Loucy (cell line): ENCODE measurements around the gene CENPB.

Source experiments
- CTCF ChIP-seq: fragments of 200-600 bp; sonication (generic); conservative IDR thresholded peaks from 2 replicates; pipeline ENCODE4 v1.5.1; 2014; ENCODE audit warnings: mild to moderate bottlenecking, antibody characterized with exemption, low read length
- EZH2phosphoT487 ChIP-seq: fragments of 200-600 bp; IDR thresholded peaks from 2 replicates; pipeline ENCODE4 v1.6.1; 2018; ENCODE audit warnings: antibody characterized with exemption, mild to moderate bottlenecking, moderate library complexity, borderline replicate concordance

- TF ChIP-seq CTCF: no peak
- no peak for TF ChIP-seq EZH2phosphoT487
Measured at GRCh38 chr20:3755814-3756480, 30.6 kb downstream of the CENPB start.
